NT2/D1 (cell line): ENCODE measurements around the gene RETREG1.
A peak's percentile ranks its signal among the peaks of the same experiment; 100 is the strongest.

Experiments
- DNase-seq: peaks from one replicate; pipeline ENCODE4 v3.0.0-alpha.2; 2011; ENCODE audit warnings: low read depth, low spot score
- H3K27me3 ChIP-seq: 2 replicates; pipeline ENCODE4 v1.6.0; 2011; ENCODE audit warnings: mild to moderate bottlenecking; ENCODE audit not compliant: insufficient read length, insufficient read depth
- H3K36me3 ChIP-seq: 2 replicates; pipeline ENCODE4 v1.6.1; 2011; ENCODE audit warnings: mild to moderate bottlenecking, low read length, mixed read lengths; ENCODE audit not compliant: insufficient read depth, insufficient read length
- H3K4me1 ChIP-seq: 2 replicates; pipeline ENCODE4 v1.5.1; 2011; ENCODE audit not compliant: insufficient read depth, insufficient read length
- H3K4me3 ChIP-seq: 2 replicates; pipeline ENCODE4 v1.5.1; 2011; ENCODE audit warnings: low read depth; ENCODE audit not compliant: insufficient read length
- H3K9ac ChIP-seq: 2 replicates; pipeline ENCODE4 v1.6.0; 2011; ENCODE audit warnings: low read depth; ENCODE audit not compliant: insufficient read length
- H3K9me3 ChIP-seq: 2 replicates; pipeline ENCODE4 v1.5.1; 2011; ENCODE audit warnings: mild to moderate bottlenecking, low read length; ENCODE audit not compliant: insufficient read depth
- SUZ12 ChIP-seq: IDR thresholded peaks from 2 replicates; pipeline ENCODE4 v1.6.1; 2011; ENCODE audit not compliant: insufficient read length, insufficient read depth; ENCODE audit errors: extremely low read depth
- YY1 ChIP-seq: IDR thresholded peaks from 2 replicates; pipeline ENCODE4 v1.6.1; 2011; ENCODE audit not compliant: insufficient read length, insufficient read depth
- ZNF274 ChIP-seq: IDR thresholded peaks from 2 replicates; pipeline ENCODE4 v1.6.1; 2011; ENCODE audit warnings: mild to moderate bottlenecking, low read depth, low read length

RETREG1 gene

GRCh38 chr5:16559702-16560101, 57.1 kb downstream of the RETREG1 start:
- Histone ChIP-seq H3K4me1 (no peaks in the 10 kb centered on the region), H3K9ac (no peak overlapping the region), H3K4me3 (no peak overlapping the region), H3K9me3 (no peaks in the 10 kb centered on the region), H3K36me3 (no peaks in the 10 kb centered on the region), H3K27me3 (no peaks in the 10 kb centered on the region)
- DNase-seq: no peak
- no peak for TF ChIP-seq ZNF274
- TF ChIP-seq SUZ12: no peak
- TF ChIP-seq YY1: no peak

- no peak for DNase-seq
- Histone ChIP-seq H3K9ac (no peak overlapping the region), H3K36me3 (no peaks in the 10 kb centered on the region), H3K4me1 (no peaks in the 10 kb centered on the region), H3K27me3 (no peaks in the 10 kb centered on the region), H3K9me3 (no peaks in the 10 kb centered on the region), H3K4me3 (no peak overlapping the region)
- TF ChIP-seq YY1 (no peak), SUZ12 (no peak), ZNF274 (no peak)
Measured at GRCh38 chr5:16558984-16559629, 57.7 kb downstream of the RETREG1 start.

DNA sequence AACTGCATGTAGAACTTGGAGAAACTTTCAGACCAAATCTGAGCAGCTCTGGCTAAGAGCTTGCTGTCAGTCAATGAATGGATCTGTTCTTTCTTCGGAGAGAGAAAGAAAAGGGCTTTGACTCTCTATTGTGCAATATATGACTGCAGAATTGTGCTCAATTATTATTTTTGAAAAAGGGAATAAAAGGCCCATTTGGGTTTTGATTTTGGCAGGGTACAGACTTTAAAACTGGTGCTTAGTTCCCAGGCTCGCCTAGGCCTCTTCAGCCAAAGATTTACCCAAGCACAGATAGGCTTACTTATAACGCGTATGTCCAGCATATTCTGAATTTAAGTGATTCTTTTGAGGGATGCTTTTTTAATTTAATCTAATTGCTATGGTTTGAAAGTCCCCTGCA, 59.3 kb downstream of the RETREG1 start:
- Histone ChIP-seq H3K9me3 (no peaks in the 10 kb centered on the region), H3K9ac (no peak overlapping the region), H3K4me1 (no peaks in the 10 kb centered on the region), H3K4me3 (no peak overlapping the region), H3K36me3 (no peaks in the 10 kb centered on the region), H3K27me3 (no peaks in the 10 kb centered on the region)
- DNase-seq: no peak
- TF ChIP-seq YY1: no peak
- TF ChIP-seq SUZ12: no peak
- TF ChIP-seq ZNF274: no peak

DNA sequence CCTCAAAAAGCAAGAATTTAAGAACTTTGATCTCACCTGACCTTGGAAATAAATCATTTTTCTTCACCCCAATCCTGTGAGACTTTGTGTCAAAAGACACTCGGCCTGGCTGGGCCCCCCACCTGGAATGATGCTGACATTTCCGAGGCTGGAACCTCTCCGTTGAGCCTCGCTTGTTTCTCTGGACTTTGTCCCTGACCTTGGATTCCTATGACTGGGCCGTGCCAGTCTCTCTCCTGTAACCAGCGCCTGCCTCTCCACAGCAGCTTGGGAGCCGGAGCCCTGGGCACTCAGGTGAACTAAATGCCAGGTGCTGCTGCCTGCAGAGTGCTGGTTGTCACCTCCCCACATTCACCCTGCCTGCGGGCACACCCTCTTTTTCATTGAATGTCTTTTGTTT, 62.7 kb downstream of the RETREG1 start:
- no peak overlapping the region for H3K4me3 ChIP-seq
- DNase-seq: no peak
- no peaks in the 10 kb centered on the region for H3K27me3 ChIP-seq
- no peaks in the 10 kb centered on the region for H3K9me3 ChIP-seq
- no peaks in the 10 kb centered on the region for H3K36me3 ChIP-seq
- TF ChIP-seq ZNF274 (no peak), SUZ12 (no peak), YY1 (no peak)
- no peaks in the 10 kb centered on the region for H3K4me1 ChIP-seq
- H3K9ac ChIP-seq: no peak overlapping the region

DNA sequence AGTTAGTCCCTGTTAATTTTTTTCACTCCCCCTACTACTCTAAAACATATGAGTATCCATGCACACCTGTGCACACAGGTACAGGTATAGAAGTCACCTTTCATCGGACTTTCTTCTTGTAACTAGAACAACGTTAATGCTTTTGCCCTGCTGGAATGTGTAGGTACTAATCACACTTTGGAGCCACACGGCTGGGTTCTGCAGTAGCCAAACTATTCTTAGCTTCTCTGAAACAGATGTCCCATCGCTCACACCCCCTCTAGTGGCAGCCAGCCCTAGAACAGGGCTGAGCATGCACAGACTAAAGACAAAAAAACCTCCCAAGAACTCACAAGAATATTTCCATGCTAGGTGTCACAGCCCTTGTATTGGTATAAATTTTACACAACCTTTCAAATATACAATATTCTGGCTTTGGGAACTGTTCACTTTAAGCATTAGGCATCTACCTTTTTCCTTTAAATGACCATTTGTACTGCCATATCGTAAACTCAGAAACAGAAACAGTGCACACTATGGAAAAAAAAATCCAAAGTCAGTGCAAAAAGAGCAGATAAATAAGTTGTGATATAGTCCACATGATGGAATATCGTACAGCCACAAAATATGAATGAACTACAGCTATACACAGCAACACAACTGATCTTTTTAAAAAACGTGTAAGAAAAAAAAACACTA, 64.0 kb downstream of the RETREG1 start:
- Histone ChIP-seq H3K4me1 (no peaks in the 10 kb centered on the region), H3K4me3 (no peak overlapping the region), H3K9ac (no peak overlapping the region), H3K27me3 (no peaks in the 10 kb centered on the region), H3K36me3 (no peaks in the 10 kb centered on the region), H3K9me3 (no peaks in the 10 kb centered on the region)
- TF ChIP-seq ZNF274: no peak
- TF ChIP-seq SUZ12: no peak
- no peak for TF ChIP-seq YY1
- peak; percentile 47 for DNase-seq

DNA sequence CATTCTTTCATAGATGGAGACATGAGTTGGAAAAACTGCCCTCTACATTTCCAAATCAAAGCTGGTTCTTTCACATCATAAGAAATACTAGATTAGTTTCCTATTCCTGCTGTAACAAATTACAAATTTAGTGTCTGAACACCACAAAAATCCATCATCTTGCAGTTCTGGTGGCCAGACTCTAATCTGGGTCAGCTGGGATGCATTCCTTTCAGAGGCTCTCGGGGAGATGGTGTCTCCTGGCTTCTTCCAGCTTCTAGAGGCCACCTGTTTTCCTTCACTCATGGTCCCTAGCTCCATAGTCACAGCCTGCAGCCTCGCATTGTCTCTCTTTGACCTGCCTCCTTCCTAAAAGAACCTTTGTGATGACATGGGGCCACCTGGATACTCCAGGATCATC, 65.2 kb downstream of the RETREG1 start:
- no peaks in the 10 kb centered on the region for H3K4me1 ChIP-seq
- TF ChIP-seq ZNF274: no peak
- no peak for TF ChIP-seq YY1
- TF ChIP-seq SUZ12: no peak
- H3K9me3 ChIP-seq: no peaks in the 10 kb centered on the region
- H3K27me3 ChIP-seq: no peaks in the 10 kb centered on the region
- no peaks in the 10 kb centered on the region for H3K36me3 ChIP-seq
- H3K9ac ChIP-seq: no peak overlapping the region
- DNase-seq: no peak
- no peak overlapping the region for H3K4me3 ChIP-seq

DNA sequence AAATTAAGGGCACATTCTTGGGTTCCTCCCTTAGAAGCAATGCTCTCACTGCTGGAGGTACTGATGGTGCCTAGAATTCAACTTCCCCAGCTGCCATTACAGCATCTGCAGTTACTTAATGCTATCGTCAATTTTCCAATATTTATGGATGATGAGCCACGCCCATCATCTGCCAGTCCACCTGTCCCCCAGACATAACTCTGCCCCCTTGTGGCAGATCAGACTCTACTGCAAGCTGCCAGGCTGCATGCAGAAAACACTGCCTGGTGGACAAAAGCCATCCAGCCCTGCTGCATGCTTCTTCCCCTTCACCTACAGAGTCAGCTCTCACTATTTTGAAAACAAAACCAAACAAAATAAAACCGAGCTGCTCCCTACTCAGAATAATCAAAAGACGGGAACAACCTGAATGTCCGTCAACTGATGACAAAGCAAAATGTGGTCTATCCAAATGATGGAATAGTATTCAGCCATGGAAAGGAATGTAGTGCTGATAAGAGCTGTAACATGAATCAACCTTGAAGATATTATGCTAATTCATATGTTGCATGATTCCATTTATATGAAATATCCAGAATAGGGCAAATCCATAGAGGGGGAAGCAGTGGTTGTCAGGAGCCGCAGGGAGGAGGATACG, 66.4 kb downstream of the RETREG1 start:
- no peak for TF ChIP-seq ZNF274
- no peak for TF ChIP-seq SUZ12

More for the DNA sequence above, 66.4 kb downstream of the RETREG1 start:
- Histone ChIP-seq H3K4me1 (no peaks in the 10 kb centered on the region), H3K9me3 (no peaks in the 10 kb centered on the region), H3K36me3 (no peaks in the 10 kb centered on the region), H3K27me3 (no peaks in the 10 kb centered on the region), H3K9ac (no peak overlapping the region), H3K4me3 (no peak overlapping the region)
- peak; percentile 18 for DNase-seq
